HG02840 (cell line): ENCODE measurements around the gene NEK7.

Source experiments
- ATAC-seq: cut with Tn5 transposase; IDR thresholded peaks from one replicate; pipeline ENCODE4 v1.9.1; 2021; ENCODE audit warnings: mild to moderate bottlenecking, moderate library complexity, moderate number of reproducible peaks; ENCODE audit not compliant: unreplicated experiment, low FRiP score

NEK7 gene

DNA sequence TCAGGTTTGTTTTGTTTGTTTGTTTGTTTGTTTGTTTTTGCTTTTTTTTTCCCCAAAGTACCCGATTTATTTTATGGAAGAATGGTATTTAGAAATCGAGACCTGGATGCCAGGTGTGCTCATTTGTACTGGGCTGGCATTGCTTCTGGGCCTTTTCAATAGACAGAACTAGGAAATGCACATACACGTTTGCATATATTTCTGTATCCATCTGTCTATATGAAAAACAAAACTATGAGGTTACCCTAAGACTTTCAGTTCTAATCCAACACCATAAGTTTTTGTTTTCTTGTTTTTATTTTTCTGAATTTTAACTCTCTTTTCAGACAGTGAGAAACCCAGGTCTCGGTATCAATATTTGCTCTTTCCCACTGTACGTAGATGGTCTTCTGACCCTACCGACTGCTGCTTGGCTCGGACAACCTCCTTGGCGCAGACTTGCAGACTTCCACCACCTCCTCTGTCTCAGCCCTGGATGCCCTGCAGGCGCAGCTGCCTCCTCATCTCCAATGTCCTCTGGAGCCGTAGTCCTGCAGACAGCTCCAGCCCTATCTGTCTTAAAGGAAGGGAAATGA is 171.7 kb downstream of the NEK7 start:
- no peak for ATAC-seq

DNA sequence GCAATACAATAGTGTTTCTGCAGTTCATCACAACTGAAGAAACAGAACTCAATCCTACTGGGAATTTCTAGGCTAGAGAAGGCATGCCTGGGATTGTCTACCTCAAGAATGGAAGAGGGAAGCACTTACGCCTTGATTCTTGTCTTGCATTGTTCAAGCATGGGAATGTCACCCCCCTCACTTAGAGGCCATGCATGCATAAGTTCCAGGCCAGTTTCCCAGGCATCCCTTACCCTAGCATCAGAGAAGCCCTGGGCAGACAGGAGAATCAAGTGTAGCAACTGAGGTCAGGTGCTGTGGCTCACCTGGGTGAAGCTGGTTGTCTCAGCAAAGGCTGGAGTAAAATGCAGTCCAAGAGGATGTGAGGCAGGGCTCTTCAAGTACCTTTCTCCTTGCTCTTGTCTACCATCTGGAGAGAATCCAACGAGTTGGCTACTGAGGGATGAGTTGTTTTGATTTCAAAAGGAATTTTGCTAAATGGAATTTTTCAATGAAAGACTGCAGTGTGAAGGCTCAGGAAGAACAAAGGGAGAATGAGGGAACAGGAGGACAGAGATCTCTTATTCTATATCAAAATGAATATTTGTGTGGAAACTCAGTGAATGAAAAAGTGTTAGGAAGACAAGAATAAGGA is 174.3 kb downstream of the NEK7 start:
- ATAC-seq, result no peak

DNA sequence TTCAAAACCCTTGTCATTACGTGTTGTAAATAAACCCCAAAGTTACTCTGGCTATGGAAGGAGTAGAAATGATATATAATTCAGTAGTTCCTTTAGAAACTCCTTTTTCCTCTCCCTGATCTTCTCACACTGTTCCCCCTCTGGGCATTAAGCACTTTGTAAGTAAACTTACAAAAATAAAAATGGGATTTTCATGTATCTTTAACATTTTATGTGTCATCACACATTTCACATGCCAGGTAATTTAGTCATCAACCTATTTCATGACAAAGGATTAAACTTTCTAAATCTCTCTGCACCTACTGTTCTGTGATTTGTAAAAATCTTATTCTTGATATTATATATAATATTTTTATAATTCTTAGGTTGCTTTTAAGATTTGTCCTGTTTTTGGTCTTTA is 176.9 kb downstream of the NEK7 start:
- no peak for ATAC-seq

DNA sequence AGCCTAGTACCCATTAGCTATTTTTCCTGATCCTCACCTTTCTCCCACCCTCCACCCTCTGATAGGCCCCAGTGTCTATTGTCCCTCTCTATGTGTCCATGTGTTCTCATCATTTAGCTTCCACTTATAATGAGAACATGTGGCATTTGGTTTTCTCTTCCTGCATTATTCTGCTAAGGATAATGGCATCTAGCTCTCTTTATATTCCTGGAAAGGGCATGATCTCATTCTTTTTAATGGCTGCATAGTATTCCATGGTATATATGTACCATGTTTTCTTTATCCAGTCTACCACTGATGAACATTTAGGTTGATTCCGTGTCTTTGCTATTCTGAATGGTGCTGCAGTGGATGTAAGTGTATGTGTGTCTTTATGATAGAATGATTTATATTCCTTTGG is 178.9 kb downstream of the NEK7 start:
- no peak for ATAC-seq

DNA sequence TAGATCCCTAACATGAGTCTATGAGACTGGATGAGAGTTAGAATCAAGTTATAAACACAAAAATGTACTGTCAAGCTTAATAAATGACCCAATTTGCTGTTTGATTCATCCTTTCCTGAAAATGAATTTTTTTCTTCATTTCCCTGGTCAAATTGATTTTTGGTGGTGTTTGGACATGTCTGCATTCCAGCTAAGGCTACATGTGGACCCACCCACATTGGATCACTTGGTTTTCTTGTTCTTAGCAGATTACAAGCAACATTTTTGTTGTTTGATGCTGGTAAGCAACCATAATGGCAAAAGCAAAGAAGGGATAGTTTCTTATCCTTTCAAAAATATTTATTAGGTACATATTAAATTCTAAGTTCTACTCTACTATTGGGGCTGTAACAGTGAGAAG is 181.1 kb downstream of the NEK7 start:
- no peak for ATAC-seq

DNA sequence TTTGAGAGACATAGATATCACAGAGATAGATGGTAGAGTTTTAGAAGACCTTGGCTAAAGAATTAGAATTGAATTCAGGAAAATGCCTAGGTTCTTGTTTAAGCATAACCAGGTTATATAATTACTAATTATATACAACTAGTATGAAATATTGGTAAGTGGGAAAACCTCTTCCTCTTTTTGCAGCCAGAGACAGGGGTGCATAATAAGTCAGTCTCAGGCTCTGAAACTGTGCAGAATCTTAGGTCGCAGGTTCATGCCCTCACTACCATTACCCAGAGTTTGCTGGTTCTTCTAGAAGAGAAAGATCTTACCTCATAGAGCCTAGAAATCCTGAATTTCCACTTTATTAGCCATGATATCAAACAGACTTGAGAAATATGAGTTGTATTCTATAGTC is 183.3 kb downstream of the NEK7 start:
- ATAC-seq, result no peak

DNA sequence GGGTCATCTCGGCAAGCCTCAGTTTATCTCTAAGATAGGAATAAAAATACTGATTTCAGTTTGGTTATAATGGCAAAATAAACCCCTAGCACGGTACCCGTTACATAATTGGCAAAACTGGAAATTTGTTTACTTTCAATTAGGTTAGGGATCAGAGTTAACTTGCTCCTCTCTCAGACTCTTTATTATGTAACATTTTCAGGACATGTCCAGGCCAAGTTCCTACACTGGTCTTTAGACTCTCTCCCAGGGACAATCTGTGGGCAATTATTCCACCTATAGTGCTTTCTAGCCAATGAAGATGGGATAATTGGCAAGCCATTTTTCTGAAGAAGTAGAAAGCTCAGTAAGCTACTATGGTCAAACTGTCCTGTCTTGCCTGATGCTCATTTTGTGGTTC is 189.4 kb downstream of the NEK7 start:
- ATAC-seq, result no peak

DNA sequence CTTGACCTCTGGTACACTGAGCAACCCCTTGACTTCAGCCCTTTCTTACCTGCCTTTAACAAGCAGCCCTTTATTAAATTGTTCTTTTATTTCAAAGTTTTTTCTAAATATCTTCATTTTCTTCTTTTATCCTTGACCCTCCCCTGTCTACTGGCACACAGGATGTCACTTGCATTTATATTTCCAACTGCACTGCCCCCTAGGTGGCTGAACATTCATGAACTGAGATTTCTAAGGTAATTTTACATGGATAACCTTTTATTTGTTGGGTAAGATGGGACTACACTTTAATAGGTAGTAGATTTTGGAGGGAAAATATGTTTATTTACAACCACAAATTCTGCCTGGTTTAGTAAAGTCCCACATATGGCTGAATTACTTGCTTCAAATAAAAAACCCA is 193.7 kb downstream of the NEK7 start:
- no peak for ATAC-seq

DNA sequence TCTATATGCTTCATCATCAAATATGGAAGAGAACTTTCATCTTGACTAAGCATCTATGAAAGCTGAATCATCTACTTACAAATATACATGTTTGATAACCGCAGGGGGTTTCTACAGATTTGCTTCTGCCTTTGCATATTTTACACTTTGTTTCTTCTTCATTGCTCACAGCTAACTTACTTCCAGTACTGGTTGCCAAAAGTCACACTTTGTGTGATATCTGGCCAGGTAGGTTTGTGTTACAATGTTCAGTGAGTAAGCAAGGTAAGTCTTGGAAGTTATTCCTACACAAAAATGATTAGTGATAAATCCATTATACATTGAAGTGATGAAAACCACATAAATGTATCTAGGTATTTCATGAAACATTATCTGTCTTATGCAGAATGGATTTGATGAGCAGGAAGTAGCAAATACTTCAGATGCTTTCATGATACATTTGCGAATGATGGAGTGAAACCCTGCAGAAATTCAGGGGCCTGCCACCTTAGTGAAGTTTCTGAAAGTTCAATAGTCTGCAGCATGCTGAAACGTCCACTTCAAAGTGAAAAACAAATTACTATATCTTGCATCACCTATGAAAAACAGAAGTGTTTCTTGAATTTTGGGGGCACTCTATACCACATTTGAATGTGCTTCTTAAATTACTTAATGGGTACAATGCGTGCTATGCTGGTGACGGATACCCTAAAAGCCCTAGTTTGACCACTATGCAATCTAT is 196.3 kb downstream of the NEK7 start:
- ATAC-seq, result peak; percentile 90

DNA sequence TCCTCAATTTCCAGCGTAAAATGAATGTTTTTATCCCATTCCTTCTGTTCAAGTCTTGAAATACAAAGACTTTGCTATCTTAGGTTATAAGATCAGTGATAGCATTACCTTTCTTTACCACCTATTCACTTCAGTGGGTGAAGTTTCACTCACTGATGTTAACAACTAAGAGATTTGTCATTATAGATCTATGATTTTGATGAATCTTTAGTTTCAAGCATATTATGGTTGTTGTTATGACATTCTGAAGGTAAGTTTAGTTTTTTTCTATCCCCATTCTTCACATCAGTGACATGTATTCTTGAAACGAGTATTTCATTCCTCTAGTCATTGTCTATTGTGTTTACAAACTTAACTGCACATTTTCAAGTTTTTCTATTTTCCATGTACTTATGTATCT is 201.1 kb downstream of the NEK7 start:
- ATAC-seq, result no peak

DNA sequence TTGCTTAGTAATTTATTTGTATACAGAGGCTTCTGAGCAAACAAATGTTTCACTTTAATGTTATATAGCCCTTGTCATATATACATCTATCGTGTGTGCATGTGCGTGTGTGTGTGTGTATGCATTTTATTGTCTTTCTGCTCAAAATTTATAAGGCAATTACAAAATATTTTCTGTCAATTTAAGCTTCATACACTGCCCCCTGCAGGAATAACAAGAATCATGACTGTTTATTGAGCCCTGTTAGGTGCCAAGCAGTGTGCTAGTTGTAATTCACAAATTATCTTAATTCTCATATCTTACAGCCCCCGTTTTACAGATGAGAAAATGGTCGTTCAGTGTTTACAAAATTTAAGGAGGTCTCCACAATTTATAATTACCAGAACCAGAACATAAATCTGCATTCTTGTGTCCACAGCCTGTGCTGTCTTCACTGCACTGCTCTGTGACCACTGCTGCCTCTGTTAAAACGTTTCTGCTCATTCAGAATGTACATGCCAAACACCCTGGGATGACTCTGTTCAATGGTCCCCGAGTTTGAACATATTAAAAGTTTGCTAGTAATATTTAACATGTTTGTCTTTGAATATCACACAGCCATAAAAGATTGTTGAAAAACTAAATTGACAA is 202.3 kb downstream of the NEK7 start:
- ATAC-seq, result no peak

DNA sequence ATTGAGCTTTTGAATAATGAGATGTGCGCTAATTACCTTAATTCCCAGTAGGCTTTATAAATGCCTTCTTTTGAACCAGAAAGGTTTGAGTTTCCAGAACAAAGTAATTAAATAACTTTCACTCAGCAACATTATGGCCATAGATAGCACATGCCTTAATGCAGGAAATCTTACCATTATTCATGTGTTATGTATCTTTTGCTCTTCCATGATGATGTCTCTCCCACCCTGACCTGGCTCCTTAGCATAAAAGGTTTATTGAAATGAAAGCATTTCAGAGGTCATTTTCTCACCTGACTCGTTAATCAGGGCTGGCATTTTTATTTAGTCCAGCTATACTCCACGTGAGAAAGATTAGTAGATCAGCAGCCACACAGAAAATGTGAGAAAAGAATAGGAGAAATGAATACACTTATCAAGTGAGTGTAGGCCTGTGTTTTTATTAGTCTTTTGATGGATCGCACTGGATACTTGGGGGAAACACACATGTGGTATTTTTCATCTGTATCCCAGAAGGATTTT is 203.5 kb downstream of the NEK7 start:
- ATAC-seq, result no peak

DNA sequence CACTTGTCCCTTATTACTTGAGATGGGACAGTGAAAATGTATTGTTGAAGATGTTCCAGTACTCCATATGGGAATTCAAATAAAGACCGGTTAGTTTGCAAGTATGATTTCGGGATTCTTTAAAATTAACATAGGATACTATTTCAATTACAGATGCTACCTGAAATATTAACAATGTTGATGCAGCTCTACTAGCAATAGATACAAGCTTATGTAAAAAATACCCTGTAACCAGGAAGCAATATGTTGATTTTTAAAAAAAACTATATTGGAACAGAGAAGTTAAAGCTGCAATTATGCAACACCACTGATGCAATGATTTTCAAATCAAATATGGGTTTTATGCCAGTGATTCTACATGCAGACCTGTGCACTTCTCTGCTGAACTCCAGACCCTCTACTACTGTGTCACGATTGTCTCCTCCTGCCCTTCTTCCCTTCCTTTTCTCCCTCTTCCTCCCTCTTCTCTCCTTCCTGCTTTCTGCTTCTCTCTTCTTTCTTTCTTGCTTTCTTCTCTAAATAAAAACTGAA is 204.5 kb downstream of the NEK7 start:
- ATAC-seq, result no peak

DNA sequence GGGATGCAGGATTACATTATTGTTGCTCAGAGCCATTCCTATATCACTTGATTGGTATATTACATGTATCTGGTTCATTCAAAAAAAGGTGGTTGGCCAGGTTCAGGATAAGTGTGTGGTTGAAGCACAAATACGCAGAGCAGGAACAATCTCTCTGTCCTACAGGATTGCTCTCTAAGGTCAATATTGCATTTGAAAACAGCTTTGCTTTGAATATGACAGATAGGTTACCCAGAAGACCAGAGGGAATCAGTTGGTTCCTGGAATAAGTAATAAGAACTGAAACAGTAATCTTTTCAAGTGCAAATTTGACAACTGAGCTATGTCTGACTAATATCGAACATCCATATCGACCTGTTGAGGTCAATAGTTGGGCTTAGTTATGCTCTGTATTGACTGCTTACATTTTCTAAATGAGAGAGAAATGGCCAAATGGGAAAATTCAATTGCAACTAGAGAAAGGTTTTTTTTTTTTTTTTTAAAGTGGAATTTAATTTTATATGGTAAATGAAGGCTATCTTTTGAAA is 206.9 kb downstream of the NEK7 start:
- no peak for ATAC-seq

DNA sequence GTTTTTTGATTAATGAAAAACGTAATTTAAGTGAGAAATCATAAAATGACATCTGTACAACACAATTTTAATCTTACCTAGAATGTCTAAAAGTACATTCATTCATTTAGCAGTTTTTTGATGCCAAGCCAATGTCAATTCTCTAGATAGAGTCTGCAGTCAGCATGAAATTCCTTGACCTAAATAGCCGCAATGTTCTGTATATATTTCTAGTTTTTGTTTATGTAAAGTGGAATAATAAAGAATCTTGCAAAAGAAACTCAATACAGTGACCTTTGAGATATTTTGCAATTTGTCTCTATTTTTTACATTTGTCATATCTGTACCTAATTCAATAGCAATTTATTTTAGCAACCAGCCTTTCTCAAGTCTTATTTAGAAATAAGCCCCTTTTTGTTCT is 207.7 kb downstream of the NEK7 start:
- ATAC-seq, result no peak

DNA sequence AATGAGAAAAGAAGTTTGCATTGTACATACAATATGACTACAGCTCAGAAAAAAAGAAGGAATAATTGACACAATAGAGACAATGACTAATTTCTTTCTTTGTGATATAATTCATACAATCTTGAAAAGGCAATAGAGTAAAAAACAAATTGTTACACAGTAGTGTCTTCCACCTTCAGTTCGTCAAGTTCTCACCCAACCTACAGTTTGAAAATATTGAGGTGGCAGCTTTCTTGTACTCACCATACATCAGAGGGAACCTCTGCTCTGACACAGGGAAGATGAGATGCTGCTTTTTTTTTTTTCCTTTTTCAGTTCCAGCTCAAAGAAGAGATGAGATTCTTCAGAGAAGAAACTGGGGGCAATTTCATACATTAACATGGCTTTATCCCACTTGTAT is 210.5 kb downstream of the NEK7 start:
- ATAC-seq, result no peak

DNA sequence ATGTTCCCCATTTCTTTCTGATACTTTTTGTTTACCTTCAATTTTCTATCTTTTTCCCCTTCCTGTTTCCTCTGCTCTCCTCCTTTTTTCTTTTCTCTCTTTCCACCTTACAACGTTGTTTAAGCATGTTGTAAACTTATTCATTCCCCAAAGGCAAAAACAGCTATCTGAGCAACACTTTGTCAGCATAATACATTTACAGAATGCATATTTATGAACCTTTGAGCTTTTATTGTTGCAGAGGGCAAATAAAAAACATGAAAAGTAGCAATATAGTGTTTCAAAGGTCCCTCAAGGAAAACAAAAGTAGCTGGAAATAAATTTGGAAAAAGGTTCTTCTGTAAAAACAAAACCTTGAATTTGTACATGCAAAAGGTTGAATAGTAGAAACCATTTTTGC is 214.2 kb downstream of the NEK7 start:
- no peak for ATAC-seq
